ENCODE data around the gene CENPN.
A peak's percentile ranks its signal among the peaks of the same experiment; 100 is the strongest.

Gene CENPN

DNA sequence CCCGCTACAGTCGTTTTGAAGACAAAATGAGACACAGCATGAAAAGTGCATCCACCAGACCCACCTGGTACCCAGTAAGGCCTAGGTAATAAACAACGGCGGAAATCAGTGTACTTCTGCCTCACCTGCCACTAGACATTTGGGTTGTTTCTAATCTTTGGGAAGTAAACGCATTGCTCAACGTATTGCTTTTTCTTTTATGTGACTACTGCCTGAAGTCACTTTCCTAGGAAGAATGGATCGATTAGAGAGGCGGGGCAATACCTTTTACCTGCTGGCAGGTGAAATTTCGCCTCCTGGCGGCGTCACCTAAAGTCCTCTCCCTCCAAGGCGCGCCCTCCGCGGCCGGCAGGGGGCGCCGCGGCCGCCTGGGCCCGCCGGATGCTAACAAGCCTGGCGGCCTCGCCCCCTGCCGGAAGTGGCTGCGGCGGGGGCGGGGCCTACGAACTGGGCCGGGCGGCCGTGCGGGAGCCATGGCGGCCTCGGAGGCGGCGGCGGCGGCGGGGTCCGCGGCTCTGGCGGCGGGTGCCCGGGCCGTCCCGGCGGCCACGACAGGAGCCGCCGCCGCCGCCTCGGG is 28.5 kb downstream of the CENPN start, which contains the start of gene ATMIN:
Gene ATMIN, plus strand, starts transcription at position 445 of the 577 bp plus-strand sequence. Its CDS starts 29 bp downstream, at position 474.
- peak; percentile 8 to 82 for DNase-seq

DNA sequence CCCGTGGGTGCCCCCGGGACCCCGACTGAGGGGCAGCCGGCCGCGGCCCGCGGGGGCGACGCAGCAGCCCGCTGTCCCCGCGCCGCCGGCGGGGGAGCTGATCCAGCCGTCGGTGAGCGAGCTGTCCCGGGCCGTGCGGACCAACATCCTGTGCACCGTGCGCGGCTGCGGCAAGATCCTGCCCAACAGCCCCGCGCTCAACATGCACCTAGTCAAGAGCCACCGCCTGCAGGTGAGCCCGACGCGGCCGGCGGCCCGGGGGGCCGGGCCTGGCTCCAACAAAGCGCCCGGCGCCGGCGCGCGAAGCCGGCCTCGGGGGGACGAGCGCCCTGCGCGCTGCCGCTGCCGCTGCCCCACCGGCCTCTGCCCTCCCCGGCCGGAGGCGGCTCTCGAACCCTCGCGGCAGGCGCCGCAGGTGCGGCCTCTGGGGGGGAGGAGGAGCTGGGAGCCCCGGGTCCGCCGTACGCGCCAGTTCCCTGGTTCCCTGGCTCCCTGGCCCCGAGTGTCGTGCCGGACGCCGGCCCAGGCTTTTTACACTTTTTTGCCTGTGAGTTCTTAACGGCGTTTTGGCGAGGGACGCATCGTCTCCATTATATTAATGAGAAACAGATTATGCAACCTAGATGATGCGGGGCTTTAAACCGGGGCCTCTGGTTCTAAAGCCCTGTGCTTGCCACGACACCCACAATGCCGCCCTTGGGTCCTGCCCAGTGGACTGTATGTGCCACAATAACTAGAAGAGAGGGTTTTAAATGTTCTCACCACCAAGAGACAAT is 29.1 kb downstream of the CENPN start:
- peak in 1 of 2 experiments; percentile 20 for DNase-seq

DNA sequence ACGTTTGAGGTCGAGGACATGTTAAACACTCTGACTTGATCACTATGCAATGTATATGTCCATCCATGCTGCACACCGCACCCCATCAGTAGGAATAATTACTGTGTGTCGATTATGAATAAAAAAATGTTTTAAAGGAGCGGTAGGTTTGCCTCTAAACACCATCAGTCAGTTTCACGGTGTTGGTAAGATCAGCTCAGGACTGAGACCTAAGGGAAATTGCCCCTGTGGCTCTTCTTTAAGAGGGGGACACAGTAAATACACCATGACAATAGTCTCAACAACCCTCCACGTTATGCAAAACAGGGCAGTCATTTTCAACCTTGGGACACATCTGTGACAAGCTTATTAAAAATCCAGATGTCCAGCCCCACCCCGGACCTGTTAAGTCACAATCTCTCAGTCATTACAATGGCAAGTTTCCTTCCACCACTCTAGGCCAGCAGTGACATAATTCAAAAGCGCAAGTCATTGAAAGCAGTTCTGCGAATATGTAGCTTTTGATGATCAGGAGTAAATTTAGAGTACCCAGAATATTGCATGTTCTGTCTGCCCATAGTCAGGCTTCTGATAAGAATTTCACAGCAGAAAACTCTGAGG is 29.8 kb downstream of the CENPN start:
- DNase-seq, result no peak

DNA sequence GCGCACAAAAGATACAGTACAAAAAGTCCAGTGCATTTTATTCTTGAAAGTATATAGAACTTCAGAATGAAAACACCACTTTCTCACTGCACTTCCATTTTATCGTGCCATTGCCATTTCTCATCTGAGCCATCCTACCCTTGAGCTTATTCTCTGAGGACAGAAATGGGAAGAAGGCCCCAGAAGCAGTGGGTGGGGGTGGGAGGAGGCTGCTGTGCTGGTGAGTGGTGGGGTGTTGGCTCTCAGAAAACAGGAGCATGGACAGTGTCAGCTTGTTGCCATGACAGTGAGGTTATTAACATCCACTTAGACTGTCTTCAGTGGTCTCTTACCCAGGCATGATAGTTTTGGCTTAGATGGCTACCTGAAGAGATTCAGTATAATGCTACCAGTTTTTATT is 33.1 kb downstream of the CENPN start:
- no peak for DNase-seq

DNA sequence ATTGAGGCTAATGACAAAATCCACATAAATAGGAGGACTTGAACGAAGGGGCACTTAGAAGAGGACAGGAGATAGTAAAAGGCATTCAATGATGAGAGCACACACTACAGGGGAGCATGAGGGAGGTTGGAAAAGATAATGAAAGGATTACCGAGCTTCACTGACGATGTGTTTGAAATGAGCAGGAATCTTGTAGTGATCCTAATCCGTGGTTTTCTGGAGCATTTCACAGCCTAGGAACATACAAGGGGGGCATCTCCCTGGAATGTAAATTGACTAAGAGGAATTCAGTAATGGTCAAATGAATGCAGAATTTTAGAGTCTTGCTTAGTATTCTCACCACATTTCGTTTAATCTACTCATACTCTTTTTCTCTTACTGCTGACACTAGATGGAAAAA is 33.8 kb downstream of the CENPN start:
- DNase-seq, result no peak

DNA sequence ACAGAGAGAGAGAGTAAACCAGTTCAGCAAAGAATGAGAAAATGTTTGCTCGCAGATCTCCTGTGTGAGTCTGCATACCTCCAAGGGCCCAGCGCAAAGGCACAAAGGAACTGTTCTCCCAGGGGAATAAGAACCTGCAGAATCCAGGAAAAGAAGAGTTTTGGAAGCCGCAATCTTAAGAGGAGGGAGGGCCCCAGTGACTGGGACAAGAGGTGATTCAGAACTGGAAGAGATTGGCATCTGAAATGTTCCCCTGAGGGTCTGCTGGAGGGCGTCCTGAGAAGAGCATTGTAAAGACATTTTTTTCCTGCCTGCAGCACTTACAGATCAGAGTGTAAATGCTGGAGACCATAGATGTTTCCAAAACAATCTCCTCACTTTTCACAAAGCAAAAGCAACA is 34.7 kb downstream of the CENPN start:
- DNase-seq, result no peak

DNA sequence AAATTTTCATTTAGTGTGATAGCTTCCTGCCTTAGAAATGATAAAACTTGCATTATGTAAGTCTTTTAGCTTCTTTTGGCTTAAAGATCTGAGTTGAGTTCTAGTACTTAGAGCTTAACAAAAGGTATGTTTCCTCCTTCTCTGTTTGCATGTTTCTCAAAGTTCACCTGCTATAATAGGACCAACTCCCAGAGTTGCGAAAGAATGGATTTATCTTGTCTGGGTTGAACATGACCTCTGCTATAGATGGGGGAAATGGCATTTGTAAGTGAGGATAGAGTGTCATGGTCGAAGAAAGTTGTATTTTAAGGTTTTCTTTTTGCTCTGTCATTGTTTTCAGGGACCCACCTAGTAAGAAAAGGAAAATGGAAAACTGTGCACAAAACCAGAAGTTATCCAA is 35.8 kb downstream of the CENPN start:
- DNase-seq, result no peak

DNA sequence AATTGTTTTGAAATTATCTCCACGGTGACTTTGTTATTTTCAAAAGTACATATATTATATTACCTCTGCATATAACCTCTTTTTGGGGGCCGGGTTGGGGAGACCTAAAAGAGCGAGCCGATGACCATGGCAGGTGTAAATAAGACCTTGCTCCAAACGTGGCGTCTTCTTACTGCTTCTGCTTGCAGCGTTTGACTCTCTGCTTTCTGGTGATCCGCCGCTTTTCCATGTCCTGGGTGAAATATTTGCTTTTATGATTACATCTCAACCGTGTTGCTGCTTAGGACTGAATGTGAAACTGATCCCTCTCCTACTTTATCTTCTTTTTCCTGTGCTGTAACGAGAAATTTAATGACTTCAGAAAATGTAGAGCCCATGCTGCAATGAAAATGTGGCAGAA is 46.7 kb downstream of the CENPN start:
- no peak for DNase-seq

DNA sequence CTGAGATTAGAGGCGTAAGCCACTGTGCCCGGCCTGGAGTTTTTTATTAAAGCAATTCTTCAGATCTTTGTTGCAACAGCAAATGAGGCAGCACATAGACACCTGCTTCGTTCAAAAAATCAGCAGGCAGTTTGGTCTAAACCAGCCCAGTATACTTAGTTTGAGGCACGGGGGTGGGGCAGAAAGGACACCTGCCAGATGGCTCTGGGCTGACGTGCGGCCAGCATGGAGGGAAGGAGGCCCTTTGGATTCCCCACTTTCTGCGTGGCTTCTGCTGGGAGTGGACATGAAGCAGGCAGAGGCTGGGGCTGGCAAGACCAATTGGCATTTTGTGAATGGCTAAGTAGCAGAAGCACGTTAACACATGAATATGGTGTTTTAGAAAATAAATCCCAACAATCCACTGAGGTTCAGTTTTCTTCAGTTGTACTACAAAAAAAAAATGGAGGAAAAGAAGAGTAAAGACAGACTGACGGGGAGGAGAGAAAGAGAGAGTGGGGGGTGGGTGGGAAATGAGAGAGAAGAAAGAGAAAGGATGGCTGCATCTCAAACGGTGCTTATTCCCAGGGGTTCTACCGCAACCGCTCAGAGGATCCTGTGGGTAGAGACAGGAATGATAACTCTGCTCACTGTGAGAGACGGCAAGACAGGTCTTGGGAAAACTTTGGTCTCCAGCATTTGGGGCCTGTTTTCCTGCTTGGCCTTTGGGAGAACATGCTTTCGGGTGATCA is 53.7 kb downstream of the CENPN start:
- DNase-seq, result no peak

DNA sequence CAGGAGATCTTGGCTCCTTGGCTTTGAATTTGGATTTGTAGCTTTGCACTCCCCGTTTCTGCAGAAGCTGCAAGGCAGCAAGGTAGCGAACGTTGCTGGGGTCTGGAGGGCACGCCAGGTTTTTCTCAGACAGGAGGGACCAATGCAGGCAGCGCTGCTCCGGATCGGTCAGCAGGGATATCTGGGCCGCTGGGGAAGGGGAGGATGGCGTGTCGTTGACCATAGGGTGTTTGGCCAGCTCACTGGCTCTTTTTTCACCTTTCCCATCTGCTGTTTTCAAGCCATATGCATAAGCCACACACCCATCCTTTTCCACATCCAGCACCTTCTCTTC is 54.3 kb downstream of the CENPN start:
- no peak for DNase-seq

DNA sequence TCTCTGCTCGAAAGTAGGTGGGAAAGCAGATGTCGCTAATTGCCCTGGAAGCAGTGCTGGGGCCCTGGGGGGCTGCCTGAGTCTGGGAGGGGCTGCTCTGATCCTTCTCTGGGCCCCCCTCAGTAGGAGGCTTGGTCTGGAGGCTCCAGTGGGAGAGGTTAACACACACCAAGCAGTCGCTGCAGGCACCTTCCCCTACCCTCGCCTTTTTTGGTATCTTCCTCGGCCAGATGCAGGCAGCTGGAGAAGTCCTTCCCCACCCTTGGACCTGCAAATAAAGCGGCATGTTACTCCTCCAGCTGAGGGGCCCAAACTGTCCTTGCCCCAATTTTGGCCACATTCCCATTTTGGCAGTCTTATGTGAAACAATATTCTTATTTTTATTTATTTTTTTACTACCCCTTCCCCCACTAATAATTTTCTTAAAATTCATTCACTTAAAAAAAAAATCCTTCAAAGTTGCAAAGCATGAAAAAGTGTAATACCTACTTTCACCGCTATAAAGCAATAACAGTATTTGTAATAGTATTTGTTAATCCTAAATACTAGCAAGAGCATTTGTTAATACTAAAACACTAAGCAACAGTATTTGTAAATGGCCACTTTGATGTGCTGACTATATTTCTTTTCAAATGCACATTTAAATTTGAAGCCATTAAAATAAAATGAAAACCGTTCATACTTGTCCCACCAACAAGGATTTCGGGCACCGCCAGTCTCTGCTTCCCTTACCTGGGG is 55.0 kb downstream of the CENPN start:
- no peak for DNase-seq

DNA sequence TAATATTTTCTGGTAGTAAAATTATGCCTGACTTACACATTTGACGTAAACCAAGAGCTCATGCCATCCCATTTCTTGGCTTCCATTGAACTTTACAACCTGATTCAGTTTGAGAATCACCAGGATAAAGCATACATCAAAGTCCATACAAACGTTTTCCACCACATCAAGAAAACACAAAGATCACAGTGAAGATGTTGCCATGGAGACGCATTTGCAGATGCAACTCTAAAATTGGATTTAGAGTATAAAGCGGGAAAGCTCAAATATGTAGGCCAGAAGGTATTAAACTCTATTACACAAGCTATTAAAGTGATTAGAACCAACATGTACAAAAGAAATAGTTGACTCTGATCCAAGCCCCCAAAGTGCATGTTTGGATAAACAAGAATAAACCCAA is 59.7 kb downstream of the CENPN start:
- DNase-seq, result no peak

DNA sequence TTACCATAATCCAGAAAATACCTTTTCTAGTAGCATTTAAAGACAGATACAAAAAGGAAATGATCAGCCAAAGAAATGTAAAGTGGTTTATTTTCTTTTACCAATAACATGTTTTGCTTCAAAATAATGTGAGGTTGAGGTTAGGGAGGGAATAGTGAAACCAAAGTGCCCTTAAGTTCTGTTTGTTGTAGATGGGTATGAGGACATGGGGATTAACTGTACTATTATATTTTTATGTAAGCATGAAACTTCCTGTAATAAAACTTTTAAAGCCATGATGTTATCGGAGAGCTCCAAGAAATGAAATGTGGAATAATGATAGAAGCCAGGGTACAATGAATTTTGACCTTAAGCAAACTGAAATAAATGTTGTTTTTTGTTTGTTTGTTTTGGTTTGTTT is 60.2 kb downstream of the CENPN start:
- no peak for DNase-seq

DNA sequence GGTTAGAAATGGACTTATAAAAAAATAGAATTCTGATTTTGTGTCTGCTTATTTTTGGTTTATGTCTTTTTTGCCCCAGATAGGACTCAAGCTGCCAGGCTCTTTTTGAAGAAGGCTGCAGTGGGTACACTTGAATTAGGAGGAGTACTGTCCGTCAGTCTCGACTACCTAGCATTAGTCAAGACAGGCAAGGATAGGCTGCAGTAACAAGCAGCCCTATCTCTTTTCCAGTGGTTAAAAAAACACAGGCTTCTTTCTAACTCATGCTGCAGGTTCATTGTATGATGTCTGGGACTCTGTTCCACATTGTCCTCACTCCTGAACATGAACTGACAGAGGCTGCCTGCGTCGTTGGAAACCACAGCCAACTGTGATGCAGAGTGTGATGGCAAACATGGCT is 62.0 kb downstream of the CENPN start:
- DNase-seq, result no peak

DNA sequence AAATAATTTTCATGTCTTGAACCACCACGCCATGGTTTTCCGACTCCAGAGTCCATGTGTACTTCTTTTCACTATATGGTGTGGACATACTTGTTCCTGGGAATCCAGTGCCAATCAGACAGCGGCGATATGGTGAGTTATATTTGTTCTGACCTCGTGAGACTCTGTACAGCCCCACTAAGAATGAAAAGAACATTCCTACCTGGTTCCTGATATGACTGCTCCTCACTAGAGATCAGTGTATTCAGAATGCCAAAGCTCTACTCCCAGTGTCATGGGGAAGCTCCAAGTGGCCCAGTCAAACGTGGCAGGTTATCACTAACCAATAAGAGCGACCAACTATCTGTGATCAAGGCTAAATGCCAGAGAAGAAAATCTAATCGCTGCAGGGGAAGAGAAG is 64.0 kb downstream of the CENPN start:
- DNase-seq, result no peak

DNA sequence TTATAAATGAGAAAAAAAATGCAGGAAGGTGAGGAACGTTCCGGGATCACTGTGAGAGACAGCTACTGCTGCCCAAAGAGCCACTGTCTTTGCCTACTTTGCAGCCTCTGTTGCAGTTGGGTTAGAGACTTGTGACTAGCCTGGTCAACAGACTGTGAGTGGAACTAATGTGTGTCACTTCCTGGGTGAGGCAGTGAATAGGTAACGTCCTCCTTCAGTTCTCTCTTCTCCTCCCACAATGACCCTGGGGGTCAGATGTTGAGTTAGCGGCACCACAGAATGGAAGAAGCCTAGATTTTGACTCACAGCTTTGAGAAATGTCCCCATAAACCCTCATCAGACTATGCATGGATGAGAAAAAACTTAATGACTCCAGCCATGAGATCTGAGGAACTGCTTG is 64.8 kb downstream of the CENPN start:
- DNase-seq, result no peak

DNA sequence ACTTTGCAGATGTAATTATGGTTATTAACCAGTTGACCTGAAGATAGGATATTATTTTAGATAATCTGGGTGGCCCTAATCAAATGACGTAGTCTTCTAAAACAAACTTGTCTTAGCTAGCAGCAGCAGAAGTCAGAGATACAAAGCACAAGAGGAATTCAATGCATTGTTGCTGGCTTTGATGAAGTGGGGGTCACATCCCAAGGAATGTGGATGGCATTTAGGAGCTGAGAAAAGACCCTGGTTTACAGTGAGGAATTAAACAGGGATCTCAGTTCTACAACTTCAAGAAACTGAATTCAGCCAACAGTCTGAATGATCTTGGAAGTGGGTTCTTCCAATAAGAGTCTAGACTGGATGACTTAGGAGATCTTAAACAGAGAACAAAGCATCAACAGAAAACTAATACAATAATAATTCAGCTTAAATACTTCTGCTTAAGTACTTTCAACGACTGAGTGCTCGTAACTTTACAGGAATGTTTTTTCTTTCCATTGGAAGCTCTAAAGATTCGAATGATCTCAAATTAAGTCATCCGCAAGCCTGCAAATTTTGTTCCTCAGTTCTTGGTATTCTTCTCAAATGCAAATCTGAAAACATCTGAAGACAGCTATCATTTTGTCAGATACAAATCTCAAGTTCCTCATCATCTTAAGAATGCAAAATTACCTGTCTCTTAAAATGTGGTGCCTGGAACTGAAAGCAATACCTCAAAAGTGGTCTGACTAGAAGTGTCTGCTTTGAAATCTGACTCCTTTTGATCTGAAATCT is 66.7 kb downstream of the CENPN start:
- DNase-seq, result no peak

DNA sequence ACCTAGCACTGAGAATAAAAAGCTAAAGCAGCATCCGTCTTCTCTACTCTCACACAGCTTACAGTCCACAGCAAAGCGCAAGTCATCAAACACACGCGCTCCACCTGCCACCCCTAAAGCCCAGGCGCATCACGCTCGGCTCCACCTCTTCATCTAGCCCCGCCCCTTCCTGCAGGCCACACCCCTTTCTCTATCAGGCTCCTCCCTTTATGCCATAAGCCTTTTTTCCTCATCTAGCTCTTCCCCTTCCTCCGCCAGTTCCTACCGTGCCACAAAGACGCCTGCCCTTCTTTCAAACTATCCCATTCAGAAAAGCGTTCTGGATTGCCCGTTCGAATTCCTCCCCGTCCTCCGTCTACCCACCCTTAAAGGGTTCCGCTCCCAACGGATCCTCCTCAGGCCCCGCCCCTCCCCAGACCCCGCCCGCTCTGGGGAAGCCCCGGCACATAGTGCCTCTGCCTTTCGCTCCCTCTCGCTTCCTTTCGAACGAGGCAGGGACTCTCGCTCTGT is 69.6 kb downstream of the CENPN start:
- peak; percentile 77 to 81 for DNase-seq

DNA sequence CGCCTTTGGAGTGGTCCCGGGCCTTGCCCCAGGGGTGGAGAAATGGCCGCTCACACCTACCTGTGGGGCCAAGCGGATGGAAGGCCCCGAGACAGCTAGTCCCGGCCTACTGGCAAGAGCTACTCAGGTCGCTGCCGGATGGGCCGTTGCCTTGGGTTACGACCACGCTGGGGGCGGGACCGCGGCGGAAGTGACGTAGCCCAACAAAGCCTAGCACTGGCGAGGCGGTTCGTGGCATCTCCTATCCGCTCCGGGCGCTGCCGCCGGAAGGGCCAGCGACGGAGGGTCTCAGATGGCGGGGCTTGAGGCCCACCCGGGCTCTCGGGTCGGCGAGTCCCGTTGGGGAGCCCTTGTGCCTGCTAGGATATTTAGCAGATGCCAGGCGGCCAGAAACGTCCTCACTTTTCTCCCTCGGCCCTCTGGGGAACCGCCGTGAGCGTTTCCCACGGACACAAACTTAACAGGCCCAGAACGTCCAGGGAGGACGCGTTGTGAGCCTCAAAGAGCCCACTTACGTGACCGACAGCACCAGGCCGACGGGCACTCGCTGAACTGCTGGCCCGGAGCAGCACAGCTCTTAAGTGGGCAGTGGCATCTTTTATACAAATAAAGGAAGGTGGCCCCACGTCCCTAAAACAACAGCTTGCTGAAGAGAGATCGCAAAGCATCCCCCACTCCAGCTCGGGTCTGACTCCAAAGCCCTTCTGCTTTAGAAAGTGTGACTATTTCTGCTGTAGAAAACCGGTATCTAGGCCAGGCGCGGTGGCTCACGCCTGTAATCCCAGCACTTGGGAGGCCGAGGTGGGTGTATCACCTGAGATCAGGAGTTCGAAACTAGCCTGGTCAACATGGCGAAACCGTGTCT is 70.3 kb downstream of the CENPN start, which contains the start of gene C16orf46:
Gene C16orf46, minus strand, starts transcription at position 163 of the 865 bp plus-strand sequence. CDS start 13,283 bp downstream, outside the sequence.
- peak; percentile 77 to 89 for DNase-seq

DNA sequence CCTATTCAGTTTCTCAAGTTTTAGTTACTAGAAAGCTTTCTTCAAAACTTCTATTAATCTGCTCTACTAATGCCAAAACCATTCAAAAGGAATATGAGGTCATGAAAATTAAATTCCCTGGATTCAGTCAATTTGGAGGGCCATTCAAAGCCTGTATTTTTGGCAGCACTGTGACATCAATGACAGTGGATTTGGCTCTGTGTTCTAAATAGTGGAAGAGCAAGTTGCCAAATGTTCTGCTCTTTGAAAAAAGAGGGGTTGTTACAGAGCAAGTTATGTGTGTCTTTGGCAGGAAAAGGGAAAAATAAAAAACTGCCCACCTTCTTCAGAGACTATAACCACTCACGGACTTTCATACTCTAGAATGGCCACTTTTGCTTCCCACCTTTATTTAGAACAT is 73.2 kb downstream of the CENPN start:
- peak in 1 of 2 experiments; percentile 26 for DNase-seq

DNA sequence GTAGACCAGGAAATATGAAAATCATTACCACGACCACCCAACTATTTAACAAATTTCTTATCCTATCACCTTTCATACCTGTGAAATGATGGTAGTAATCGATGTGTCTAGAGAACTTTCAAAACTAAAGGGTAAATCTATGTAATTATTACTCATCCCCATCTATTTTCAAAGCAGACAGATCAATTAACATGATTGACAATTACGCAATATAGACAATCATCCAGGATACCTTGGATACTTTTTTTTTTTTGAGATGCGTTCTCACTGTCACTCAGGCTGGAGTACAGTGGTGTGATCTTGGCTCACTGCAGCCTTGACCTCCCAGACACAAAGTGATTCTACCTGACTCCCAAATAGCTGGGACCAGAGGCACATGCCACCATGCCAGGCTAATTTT is 74.0 kb downstream of the CENPN start:
- no peak for DNase-seq

Data from NCI-H446 (cell line).